ENCODE results near the gene SGK1. TPM values are rescaled to one million over a fixed set of nuclear protein-coding genes. Genes with fewer than 3 reads are reported as not detected.

The SGK1 gene
- total and polyA plus RNA-seq, 2 experiments from 2014 or later, result 145 to 161 TPM

DNA sequence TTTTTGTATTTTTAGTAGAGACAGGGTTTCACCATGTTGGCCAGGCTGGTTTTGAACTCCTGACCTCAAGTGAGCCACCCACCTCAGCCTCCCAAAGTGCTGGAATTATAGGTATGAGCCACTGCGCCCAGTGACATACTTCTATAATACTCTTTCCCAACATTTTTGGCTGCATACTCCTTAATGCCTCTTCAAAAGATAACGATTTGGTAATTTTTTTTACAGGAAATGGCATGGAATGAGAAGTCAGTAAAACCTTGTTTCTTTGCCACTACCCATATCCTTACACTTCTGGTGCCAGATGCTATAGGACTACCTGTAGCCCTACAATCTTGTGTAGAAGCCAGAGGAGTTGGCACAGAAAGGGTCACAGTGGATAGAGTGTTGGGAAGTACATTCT, 41.4 kb upstream of the SGK1 start:
- no peak overlapping the region for H2AFZ ChIP-seq
- no peaks in the 10 kb centered on the region for H3K9me3 ChIP-seq (ENCODE audit: low read depth)
- H3K4me1 ChIP-seq (ENCODE audit: insufficient read depth), result no peaks in the 10 kb centered on the region
- no peaks in the 10 kb centered on the region for H4K20me1 ChIP-seq (ENCODE audit: insufficient read depth, poor library complexity, severe bottlenecking)
- no peak overlapping the region for H3K4me3 ChIP-seq
- no peak overlapping the region for H3K4me2 ChIP-seq
- H3K36me3 ChIP-seq (replicated peaks; ENCODE audit: insufficient read depth, low read depth), result no peaks in the 10 kb centered on the region
- H3K27ac ChIP-seq, result no peak overlapping the region
- H3K9me2 ChIP-seq (replicated peaks; ENCODE audit: insufficient read depth), result no peaks in the 10 kb centered on the region
- TF ChIP-seq EZH2 (IDR thresholded peaks at IDR 0.05; ENCODE audit: borderline replicate concordance), result no peak
- TF ChIP-seq, protein P1, sequence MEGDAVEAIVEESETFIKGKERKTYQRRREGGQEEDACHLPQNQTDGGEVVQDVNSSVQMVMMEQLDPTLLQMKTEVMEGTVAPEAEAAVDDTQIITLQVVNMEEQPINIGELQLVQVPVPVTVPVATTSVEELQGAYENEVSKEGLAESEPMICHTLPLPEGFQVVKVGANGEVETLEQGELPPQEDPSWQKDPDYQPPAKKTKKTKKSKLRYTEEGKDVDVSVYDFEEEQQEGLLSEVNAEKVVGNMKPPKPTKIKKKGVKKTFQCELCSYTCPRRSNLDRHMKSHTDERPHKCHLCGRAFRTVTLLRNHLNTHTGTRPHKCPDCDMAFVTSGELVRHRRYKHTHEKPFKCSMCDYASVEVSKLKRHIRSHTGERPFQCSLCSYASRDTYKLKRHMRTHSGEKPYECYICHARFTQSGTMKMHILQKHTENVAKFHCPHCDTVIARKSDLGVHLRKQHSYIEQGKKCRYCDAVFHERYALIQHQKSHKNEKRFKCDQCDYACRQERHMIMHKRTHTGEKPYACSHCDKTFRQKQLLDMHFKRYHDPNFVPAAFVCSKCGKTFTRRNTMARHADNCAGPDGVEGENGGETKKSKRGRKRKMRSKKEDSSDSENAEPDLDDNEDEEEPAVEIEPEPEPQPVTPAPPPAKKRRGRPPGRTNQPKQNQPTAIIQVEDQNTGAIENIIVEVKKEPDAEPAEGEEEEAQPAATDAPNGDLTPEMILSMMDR (IDR thresholded peaks at IDR 0.05; ENCODE audit: poor library complexity), result no peak
- TF ChIP-seq EZH2phosphoT487 (IDR thresholded peaks at IDR 0.05; ENCODE audit: low read depth, severe bottlenecking, unreplicated experiment), result no peak
- H3K79me2 ChIP-seq, result no peaks in the 10 kb centered on the region
- 94% methylated on average over 2 of the region's 2 CpGs for WGBS (ENCODE audit: low lambda C conversion rate, missing lambda C conversion rate)
- no peaks in the 10 kb centered on the region for H3K27me3 ChIP-seq
- no peak for DNase-seq (ENCODE audit: low spot score)

DNA sequence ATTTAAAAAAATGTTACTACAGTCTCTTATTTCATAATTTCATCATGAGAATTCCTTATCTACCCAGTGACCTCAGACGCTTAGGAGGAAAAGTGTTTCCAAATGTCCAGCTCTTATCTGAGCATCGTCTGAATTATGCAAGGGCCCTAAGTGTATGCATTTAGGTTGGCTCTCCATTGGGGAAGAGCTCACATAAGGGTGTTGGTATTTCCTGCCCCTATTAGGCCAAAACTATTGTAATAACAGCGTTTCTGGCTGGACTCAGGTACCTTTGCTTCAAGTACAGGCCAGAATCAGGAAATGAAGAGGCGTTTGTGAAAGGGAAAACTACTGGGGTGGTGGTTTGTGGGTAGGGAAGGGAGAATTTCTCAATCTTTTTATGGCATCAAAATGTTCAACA, 40.4 kb upstream of the SGK1 start:
- Histone ChIP-seq H3K9me2 (replicated peaks; ENCODE audit: insufficient read depth) (no peaks in the 10 kb centered on the region), H2AFZ (no peak overlapping the region), H3K27me3 (no peaks in the 10 kb centered on the region), H4K20me1 (ENCODE audit: insufficient read depth, poor library complexity, severe bottlenecking) (no peaks in the 10 kb centered on the region), H3K27ac (peak overlapping the region; percentile 20), H3K79me2 (no peaks in the 10 kb centered on the region), H3K4me1 (ENCODE audit: insufficient read depth) (no peaks in the 10 kb centered on the region), H3K36me3 (replicated peaks; ENCODE audit: insufficient read depth, low read depth) (no peaks in the 10 kb centered on the region), H3K4me3 (no peak overlapping the region), H3K4me2 (no peak overlapping the region), H3K9me3 (ENCODE audit: low read depth) (no peaks in the 10 kb centered on the region)
- TF ChIP-seq EZH2phosphoT487 (IDR thresholded peaks at IDR 0.05; ENCODE audit: low read depth, severe bottlenecking, unreplicated experiment), result no peak
- TF ChIP-seq, protein P1 (IDR thresholded peaks at IDR 0.05; ENCODE audit: poor library complexity), result no peak
- TF ChIP-seq EZH2 (IDR thresholded peaks at IDR 0.05; ENCODE audit: borderline replicate concordance), result no peak
- peak; percentile 24 for DNase-seq (ENCODE audit: low spot score)
- 56% methylated on average over 4 of the region's 4 CpGs for WGBS (ENCODE audit: low lambda C conversion rate, missing lambda C conversion rate)

DNA sequence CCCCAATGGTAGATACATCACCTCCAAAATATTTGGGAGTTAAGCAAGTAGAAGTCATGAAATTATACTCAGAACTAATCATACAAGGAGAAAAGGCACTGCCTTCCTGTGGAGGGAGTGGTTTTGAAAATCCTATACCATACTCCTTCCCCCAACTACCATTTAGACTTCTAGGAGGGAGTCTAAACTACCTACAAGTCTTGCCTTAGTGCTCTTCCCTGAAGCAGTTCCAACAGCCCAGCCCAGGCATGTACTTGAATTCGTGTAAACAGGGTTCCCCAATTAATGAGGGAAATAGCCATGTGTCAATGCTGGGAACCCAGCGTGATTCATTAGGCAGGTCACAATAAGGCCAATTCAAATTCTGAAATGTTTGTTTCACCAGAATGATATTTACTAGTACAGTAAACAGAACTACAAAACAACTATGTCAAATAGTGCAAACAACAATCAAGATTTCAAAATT, 39.1 kb upstream of the SGK1 start:
- no peaks in the 10 kb centered on the region for H3K36me3 ChIP-seq (replicated peaks; ENCODE audit: insufficient read depth, low read depth)
- H3K27me3 ChIP-seq, result no peaks in the 10 kb centered on the region
- H3K4me3 ChIP-seq, result no peak overlapping the region
- no peaks in the 10 kb centered on the region for H3K4me1 ChIP-seq (ENCODE audit: insufficient read depth)
- no peaks in the 10 kb centered on the region for H4K20me1 ChIP-seq (ENCODE audit: insufficient read depth, poor library complexity, severe bottlenecking)
- no peak overlapping the region for H3K27ac ChIP-seq
- H3K9me2 ChIP-seq (replicated peaks; ENCODE audit: insufficient read depth), result no peaks in the 10 kb centered on the region
- no peak for DNase-seq (ENCODE audit: low spot score)
- H3K79me2 ChIP-seq, result no peaks in the 10 kb centered on the region
- WGBS (ENCODE audit: low lambda C conversion rate, missing lambda C conversion rate), result 80% methylated on average over 2 of the region's 2 CpGs
- H2AFZ ChIP-seq, result no peak overlapping the region
- H3K9me3 ChIP-seq (ENCODE audit: low read depth), result no peaks in the 10 kb centered on the region
- TF ChIP-seq EZH2 (IDR thresholded peaks at IDR 0.05; ENCODE audit: borderline replicate concordance) (no peak), EZH2phosphoT487 (IDR thresholded peaks at IDR 0.05; ENCODE audit: low read depth, severe bottlenecking, unreplicated experiment) (no peak)
- TF ChIP-seq, protein P1 (IDR thresholded peaks at IDR 0.05; ENCODE audit: poor library complexity), result no peak
- H3K4me2 ChIP-seq, result no peak overlapping the region

DNA sequence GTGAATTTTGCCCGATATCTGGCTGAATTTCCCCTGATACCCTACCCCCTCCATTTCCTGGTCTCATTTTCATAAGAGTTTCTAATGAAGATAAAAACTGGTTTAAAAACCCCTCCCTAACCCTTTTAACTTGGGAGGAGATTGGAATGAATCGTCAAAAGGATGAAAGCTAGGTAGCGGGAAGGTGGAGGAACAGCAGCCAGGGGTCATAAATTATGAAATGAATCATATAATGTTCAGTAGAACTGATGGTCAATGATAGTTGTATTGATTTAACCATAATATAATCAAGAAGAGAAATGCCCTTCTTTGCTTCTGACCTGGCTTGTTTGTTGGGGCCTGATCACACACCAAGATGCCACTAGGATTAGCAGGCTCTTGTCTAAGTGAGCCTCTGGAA, 38.5 kb upstream of the SGK1 start:
- Histone ChIP-seq H3K27me3 (no peaks in the 10 kb centered on the region), H3K4me2 (no peak overlapping the region), H3K27ac (no peak overlapping the region), H3K4me1 (ENCODE audit: insufficient read depth) (no peaks in the 10 kb centered on the region), H3K36me3 (replicated peaks; ENCODE audit: insufficient read depth, low read depth) (no peaks in the 10 kb centered on the region), H4K20me1 (ENCODE audit: insufficient read depth, poor library complexity, severe bottlenecking) (no peaks in the 10 kb centered on the region), H3K79me2 (no peaks in the 10 kb centered on the region), H2AFZ (no peak overlapping the region), H3K9me3 (ENCODE audit: low read depth) (no peaks in the 10 kb centered on the region), H3K9me2 (replicated peaks; ENCODE audit: insufficient read depth) (no peaks in the 10 kb centered on the region), H3K4me3 (no peak overlapping the region)
- WGBS (ENCODE audit: low lambda C conversion rate, missing lambda C conversion rate), result 98% methylated on average over 3 of the region's 3 CpGs
- DNase-seq (ENCODE audit: low spot score), result no peak
- no peak for TF ChIP-seq EZH2 (IDR thresholded peaks at IDR 0.05; ENCODE audit: borderline replicate concordance)
- TF ChIP-seq, protein P1 (IDR thresholded peaks at IDR 0.05; ENCODE audit: poor library complexity), result no peak
- TF ChIP-seq EZH2phosphoT487 (IDR thresholded peaks at IDR 0.05; ENCODE audit: low read depth, severe bottlenecking, unreplicated experiment), result no peak

All from hepatocyte (in vitro differentiated cells).